NCI-H345 (cell line): ENCODE data around the gene COL9A3.

Source experiments
- DNase-seq: peaks from one replicate; lab custom pipeline; 2025; lab: John Stamatoyannopoulos, UW

The COL9A3 gene

DNA sequence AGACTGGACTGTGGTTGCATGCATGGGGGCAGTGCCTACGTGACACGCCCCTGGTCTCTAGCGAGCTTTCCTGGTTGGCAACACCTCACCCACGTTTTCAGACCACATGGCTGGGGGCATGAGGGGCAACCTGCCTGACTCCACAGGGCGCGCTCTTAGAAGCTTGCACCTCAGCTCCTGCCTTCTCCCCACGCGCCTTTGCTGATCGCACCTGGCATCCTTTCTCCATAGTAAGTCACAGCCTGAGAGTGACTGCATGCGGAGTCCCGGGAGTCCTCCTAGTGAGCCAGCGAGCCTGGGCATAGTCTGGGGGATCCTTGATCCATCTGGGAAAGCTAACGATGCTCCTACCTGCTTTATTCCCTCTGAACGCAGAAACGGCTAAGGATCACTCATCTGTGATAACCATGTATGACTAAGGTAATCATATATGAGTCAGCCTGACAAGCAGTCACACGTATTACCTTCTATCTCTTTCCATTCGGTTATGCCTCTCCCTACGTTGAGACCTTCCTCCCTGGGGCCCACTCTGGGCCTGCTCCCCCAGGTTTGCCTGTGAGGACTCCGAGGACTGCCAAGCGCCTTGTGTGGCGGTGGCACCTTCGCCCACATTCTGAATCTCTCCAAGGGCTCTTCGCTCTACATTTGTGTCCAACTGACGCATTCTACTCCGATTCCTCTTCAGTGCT is 40.2 kb downstream of the COL9A3 start:
- DNase-seq = no peak

DNA sequence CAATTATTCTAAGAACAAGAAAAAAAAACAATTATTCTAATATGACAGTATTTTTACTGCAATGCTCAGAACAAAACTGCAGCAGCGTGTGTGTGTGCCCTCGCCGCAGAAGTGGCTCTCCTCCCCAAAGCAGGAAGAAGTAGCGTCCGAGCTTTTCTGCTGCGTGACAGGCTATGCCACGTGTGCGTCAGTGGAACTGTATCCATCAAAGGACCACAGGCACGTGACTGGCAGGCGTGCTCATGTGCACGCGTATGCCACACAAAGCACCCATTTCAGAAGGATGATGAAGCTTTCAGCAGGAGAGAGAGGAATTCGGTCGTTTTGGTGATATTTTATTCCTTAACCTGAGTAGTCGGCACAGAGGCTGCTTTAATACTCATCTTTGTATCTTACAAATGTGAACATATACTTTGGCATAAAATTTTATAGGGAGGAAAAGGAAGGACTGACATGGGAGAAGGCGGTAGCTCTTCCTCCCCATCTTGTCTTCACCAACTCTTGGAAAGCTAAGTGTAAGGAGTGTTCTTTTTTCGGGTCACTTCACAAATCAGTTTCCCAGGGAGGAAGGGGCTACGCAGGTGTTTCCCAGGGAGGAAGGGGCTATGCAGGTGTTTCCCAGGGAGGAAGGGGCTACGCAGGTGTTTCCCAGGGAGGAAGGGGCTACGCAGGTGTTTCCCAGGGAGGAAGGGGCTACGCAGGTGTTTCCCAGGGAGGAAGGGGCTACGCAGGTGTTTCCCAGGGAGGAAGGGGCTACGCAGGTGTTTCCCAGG is 41.4 kb downstream of the COL9A3 start:
- DNase-seq = no peak

DNA sequence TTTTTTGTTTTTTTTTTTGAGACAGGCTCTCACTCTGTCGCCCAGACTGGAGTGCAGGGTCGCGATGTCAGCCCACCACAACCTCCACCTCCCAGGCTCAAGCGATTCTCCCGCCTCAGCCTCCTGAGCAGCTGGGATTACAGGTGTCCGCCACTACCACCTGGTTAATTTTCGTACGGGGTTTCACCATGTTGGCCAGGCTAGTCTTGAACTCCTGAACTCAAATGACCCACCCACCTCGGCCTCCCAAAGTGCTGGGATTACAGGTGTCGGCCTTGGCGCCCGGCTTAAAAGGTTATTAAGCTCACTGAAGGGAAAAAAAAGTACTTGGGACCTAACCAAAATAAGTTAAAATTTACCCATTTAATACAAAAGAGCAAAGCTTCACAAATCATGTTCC is 42.9 kb downstream of the COL9A3 start:
- no peak for DNase-seq

DNA sequence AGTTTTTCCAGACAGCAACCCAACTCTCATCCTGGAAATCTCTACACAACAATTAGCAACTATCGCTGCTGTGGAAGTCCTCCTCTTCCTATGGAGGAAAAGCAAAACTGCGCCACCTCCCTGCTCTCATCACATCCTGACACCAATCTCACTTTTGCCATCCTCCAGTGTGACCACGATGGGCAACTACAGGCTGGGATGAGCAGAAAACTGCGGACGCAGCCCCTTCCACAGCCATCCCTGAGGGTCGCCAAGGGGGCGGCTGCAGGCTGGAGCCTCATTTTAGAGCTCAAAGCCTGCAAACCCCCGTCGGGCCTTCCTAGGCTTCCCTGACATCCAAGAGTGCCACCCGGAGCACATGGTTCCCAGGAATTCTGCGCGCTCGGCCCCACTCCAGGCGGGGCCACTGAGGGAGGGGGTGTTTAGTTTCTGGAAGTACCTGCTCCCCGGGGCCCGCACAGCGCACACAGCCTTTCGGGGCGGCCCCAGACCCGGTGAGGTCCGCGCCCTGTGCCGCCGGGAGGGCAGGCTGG is 43.6 kb downstream of the COL9A3 start:
- no peak for DNase-seq

DNA sequence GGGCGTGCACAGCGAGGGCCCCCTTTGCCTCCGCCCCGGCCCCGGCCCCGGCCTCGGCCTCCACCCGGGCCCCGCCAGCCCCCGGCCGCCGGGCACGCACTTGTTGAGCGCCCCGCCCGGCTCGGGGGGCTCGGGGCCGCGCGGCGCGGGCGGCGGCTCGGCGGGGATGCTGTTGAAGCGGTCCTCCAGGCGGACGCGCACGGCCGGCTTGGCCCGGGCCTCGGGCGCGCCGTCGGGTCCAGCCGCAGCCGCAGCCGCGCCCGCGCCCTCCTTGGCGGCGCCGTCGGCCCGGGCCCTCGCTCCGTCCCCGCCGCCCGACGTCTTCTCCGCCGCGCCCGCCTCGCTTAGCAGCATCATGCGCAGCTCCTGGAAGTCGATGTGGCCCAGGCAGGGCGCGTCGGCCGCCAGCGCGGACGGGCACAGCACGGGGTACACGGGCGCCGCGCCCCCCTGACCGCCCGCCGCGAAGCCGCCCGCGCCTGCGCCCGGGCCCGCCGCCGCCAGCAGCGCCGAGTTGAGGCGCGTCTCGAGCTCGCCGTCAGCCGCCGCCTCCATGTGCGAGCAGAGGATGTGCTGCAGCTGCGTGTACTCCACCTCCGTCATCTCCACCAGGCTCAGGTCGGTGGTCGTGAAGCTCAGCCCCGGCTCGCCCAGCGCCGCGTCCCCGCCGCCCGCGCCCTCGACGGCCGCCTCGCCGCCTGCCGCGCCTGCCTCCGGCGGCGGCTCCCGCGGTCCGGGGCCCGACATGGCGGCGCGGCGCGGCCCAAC is 44.3 kb downstream of the COL9A3 start:
- peak; percentile 31 for DNase-seq

DNA sequence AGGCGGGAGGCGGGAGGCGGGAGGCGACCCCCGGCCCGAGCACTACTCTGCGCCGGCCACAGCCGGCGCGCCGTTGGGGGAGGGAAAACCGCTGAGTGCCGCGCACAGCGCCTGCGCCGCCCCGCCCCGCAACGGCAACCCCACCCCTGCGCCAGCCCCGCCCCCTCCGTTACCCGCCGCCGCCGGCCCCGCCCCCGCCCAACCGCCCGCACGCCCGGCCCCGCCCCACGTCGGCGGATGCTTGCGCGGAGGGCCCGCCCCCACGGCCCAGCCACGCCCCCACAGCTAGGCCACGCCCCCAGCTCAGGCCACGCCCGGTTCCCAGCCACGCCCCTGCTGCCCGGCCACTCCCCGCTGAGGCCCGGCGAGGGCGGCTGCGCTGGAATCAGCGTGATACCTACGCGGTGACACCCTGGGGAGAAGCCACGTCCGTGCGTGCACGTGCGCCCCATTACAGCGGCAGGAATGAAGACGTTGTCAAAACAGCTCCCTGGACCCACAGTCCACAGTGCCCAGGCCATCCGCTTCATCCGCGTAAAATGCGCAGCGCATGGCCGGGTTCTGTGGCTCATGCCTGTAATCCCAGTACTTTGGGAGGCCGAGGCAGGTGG is 45.0 kb downstream of the COL9A3 start, which contains the start of gene TCFL5:
TCFL5 (minus strand) TSS at position 97 of the 611 bp plus-strand sequence. CDS start 152 bp downstream, outside the sequence.
- DNase-seq = peak; percentile 87

DNA sequence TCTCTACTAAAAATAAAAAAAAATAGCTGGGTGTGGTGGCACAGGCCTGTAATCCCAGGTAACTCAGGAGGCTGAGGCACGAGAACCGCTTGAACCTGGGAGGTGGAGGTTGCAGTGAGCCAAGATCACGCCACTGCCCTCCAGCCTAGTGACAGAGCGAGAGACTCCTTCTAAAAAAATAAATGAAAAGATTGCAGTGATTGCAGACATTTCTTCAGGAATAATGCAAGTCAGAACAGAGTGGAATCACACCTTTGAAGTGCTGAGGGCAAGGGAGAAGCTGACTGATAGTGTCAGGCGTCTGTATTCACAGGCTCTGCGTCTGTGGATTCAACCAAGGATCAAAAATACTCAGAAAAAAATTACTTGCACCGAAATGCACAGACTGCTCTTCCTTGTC is 47.4 kb downstream of the COL9A3 start:
- DNase-seq = no peak

DNA sequence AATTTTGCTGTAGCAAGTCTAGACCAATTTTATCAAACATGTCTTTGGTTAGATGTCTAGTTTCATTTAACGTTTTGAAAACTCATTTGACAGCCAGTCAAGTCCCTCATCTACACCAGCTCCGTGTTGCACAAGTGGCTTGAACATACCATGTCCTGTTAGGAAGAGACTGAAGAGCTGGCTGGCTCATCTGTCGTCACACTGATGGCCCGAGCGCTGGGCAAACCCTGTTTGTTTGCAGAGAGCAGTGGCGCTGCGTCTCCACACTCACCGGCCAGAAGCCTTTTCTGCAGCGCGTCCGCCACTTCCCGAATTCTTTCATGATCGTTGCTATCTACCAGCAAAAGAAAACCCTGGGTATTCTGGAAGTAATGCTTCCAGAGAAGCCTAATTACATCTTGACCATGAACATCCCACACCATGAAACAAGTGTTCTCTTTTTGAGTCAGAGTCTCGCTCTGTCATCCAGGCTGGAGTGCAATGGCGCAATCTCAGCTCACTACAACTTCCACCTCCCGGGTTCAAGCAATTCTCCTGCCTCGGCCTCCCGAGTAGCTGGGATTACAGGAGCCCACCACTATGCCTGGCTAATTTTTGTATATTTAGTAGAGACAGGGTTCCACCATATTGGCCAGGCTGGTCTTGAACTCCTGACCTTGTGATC is 55.5 kb downstream of the COL9A3 start:
- no peak for DNase-seq

DNA sequence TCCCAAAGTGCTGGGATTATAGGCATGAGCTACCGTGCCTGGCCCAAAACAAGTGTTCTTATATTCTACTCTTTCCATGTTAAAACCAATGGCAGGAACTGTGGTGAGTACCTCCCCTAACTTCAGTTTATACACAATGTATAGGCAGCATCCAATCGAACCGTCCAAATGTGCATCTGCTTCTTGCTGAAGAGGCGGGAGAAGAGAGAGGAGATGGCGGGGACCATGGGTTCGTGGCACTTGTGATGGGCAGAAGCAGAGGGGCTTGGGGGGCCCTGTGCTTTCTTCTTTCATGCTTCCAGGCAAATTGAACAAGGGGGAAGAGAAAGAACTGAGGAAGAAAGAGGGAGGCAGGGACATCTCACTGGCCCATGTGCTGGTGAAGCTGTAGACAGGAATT is 56.0 kb downstream of the COL9A3 start:
- DNase-seq = no peak

DNA sequence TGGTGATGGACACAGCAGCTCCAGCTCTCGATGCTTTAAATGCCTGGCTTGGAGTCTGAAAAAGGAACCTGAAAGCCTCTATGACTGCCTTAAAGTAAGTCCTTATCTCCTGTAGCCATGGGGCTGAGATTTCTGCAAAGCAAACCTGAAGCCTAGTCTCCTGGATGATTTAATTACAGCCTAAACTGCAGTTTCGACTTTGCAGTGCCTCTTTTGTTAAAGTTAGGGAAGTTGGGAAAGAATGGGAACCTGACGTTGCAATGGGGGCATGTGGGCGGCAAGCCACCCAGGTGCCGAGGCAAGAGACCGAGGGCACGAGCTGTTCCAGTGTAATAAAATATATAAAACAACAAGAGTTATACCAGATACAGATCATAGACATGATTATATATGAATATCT is 56.4 kb downstream of the COL9A3 start:
- no peak for DNase-seq

DNA sequence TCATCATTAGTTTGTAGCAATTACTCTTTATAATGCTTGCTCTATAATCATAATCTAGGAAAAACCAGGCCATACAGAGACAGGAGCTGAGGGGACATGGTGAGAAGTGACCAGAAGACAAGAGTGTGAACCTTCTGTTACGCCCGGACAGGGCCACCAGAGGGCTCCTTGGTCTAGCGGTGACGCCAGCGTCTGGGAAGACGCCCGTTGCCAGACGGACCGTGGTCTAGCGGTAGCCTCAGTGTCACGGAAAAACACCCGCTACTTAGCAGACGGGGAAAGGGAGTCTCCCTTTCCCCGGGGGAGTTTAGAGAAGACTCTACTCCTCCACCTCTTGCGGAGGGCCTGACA is 56.8 kb downstream of the COL9A3 start:
- DNase-seq = peak; percentile 28

DNA sequence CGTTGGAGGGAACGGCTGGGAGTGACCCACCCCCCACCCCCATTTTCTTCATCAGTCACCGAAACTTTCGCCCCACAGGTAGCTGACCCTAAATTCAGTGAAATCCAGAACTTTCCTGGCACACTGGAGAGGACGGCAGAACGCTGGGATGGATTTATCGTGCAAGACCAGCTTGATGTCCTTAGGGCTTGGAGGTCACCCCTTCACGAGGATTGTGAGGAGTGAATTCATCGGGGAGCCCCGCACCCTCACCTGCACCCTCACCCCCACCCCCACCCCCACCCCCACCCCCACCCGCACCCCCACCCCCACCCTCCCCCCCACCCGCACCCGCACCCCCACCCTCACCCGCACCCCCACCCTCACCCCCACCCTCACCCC is 58.1 kb downstream of the COL9A3 start:
- no peak for DNase-seq

DNA sequence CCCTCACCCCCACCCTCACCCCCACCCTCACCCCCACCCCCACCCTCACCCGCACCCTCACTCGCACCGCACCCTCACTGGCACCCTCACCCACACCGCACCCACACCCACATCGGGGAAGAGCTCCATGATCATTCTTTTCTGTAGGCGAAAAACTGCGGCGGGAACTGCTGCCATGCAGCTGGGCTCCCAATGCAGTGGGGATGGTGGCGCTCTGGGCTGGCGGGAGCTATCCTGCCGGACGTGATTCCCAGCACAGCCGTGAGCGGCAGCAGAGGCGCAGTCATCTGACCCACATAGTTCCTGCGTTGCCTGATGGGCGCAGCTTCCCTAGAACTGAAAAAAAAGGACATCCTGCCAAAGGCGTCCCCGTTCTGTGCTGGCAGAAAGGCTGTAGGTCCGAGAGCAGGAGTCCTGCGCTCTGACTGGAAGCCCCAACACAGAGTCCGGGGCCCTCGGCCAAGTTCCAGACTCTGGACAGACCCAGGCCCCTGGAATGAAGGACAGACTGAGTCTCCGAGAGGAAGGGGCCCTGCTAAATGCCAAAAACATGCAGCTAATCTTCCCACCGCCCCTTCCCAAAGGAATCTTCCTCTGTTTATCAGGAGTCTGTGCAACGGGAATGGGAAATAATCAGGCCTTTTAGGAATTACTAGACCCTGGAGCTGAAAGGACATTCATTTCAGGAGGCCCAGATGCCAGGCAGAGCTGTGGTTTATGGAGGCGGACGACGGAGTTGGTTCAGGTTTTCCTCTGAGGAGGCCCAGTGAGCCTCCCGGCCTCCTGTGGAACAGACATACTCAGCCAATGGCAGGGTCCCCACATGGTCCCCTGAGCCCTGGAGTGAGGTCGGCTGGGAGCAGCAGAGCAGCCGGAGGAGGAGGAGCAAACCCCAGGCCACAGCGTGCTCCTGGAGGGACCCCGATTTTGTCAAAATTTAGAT is 58.8 kb downstream of the COL9A3 start:
- DNase-seq = peak; percentile 85

DNA sequence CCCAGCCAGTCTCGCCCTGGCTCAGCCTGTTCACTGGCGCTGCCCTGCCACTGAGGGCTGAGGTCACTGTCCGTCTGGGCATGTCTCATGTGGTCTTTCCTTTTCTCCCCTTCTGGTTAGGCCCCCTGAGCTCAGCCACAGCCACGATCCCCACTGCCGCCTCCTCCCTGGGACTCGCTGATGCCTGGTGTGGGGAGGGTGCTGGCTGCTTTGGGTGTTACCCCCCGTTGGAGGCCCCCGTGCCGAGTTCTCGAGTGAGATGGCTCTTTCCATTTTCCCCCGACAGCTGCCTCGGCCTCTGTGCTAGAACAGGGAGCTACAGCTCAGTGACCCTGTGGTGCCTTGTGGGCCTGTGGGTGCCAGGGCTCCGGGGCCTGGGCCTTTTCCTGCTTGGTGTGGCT is 59.7 kb downstream of the COL9A3 start:
- DNase-seq = no peak

DNA sequence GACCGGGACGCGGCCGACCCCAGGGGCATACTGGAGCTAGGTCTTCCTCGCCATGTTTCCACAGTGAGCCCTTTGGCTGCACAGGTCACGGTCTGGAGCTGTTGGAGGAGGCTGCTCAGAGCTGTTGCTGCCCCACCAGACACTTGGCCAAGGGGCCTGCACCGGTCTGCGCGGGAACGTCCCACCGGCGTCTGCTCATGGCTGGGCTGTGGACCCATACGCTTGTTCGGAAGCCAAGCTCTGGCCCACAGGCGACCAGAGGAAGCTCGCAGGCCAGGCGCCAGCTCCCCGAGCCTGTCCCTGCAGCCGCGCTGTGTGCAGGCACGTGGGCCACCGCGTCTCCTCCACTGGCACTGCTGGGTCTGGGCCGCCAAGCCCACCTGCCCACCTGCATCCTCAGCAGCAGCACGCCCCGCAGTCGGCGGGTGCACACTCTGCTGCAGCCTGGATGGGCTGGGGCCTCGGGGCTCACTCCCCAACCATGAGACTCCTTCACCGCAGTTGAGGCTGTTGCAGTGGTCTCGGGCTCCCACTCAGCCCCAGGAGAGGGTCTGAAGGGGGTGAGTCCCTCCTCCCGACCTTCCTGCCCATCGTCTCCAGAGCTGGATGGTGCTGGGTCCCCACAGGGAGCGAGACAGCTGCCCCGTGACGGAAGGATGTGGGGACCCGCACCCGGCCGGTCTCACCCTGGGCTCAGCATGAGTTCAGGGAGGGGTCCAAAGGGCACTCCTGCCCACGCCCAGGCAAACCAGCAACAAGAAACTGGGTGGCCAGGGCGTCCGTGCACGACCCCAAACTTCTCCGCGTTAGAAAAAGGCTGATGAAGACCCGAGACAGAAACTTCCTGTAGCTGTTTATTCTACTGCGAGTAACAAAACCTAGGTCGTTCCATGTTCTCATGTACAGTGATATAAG is 60.3 kb downstream of the COL9A3 start:
- no peak for DNase-seq

DNA sequence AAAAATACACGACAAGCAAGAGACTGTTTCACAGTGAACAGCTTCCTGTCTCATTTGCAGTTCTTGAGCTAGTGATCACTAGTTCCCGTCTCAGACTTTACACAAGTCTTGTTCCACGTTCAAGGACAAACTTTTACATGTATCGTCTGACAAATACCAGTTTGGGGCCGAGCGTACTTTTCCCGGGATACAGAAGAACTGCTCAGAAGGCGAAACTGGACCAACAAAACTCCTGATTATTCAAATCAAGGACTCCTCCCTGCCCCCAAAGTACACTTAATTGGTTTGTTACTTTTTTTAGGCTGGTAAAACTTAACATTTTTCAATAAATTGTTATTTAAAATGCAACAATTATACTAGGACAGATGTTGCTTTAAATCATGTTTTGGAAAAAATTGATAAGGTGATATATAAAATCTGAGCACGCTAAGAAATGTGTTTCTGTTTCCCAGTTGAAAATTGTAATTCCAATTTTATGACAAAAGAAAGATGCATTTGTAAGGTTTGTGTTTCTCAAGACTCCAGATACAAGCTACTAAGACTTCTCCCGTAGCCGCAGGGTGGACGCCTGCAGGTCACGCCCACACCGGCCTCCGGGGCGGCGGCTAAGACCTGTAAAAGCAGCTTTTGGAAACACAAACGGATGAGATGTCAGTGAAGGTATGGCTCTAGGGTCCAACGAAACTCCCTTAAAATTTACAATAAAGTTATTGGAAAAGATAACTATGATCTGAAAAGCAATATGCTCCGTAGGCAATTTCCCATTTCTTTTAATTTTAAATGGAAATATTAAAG is 61.6 kb downstream of the COL9A3 start:
- DNase-seq = no peak

DNA sequence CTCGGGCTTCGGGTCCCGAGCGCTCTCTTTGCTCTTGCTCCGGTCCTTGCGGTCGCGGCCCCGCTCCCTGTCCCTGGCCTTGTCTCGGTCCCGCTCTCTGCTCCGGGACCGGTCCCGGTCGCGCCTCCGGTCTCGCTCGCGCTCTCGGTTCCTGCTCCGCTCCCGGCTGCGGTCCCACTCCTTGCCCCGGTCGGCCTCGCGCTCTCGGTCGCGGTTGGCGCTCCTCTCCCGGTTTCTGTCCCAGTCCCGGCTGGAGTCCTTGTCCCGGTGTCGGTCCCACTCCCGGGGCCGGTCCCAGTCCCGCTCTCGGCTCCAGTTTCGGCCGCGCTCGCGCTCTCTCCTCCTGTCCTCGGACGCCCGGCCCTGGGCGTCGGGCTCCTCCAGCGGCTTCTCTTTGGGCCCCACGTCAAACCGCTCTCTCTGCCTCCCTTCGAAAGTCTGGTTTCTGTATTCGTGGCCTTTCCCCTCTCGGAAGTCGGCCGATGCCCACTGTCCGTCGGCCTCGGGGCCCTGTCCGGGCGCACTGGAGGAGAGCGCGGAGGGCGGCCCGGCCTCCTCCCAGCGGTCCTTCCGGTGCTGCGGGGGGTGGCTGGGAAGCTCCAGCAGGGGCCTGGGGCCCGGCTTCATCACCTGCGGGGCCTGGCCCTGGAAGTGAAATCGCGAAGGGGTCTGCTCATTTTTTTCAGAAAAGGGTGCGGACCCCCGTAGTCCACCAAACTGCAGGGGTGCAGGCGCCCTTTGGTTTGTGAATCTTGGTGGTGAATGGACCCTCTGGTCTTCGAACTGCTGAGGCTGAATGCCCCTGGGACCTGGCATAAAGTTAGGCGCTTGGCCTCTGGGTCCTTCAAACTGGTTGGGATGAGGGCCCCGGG is 62.7 kb downstream of the COL9A3 start:
- no peak for DNase-seq
